SK-N-MC (cell line): ENCODE data around the gene ZNF724.

Source experiments
- EZH2 ChIP-seq: fragments of 200-600 bp; sonication (generic); IDR thresholded peaks from one replicate; pipeline ENCODE4 v1.6.1; 2017; ENCODE audit warnings: antibody characterized with exemption
- FOXP2 ChIP-seq: optimal IDR thresholded peaks from 2 replicates; pipeline ENCODE3; 2011; ENCODE audit warnings: mild to moderate bottlenecking, moderate library complexity; ENCODE audit not compliant: insufficient read depth; ENCODE audit errors: extremely low read length, control extremely low read depth
- POLR2AphosphoS5 ChIP-seq: IDR thresholded peaks from 2 replicates; pipeline ENCODE4 v1.6.1; 2012; ENCODE audit warnings: mild to moderate bottlenecking, low read depth, low read length, borderline replicate concordance

DNA sequence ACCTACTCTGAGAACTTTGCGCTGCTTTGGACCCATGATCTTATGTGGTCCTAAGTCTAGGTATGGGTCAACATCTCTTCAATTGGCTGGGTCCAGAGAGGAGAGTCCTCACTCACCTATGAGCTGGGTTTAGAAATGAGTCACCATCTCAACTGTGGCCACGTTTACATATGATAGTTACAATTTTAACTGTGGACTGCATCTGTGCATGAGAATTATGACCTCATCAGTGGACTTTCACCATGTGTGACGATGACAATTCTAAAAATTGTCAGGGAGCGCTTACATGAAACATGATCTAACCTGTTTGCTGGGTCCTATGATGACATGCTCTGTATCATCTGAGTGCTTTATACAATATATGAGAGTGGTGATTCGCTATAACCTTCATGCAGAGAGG lies 12.7 kb upstream of the ZNF724 start:
- TF ChIP-seq EZH2 (no peak), POLR2AphosphoS5 (no peak), FOXP2 (no peak)
